Lower leg skin (tissue), 4 donors: Measurements from ENCODE around the gene METAP1D. TPM values are rescaled to one million over a fixed set of nuclear protein-coding genes. Genes with fewer than 3 reads are reported as not detected.

ENCODE experiments used
- DNase-seq, 2 donors: peaks; one replicate each; pipeline ENCODE4 v3.0.0-alpha.2; 2019; ENCODE audit warnings: low spot score in 2 of 2
- H3K4me3 ChIP-seq: fragments of 200-600 bp; sonication (generic); 2 replicates; pipeline ENCODE4 v1.5.1; 2017; ENCODE audit warnings: mild to moderate bottlenecking, low read depth; ENCODE audit not compliant: poor library complexity, severe bottlenecking
- POLR2A ChIP-seq, 2 donors: fragments of 450-650 bp; IDR thresholded peaks; one replicate each; pipeline ENCODE4 v1.6.1; 2016 to 2017; ENCODE audit warnings: antibody characterized with exemption in 2 of 2, mild to moderate bottlenecking in 1 of 2, moderate library complexity in 1 of 2
- WGBS, 2 donors: methylation state at CpG; one replicate each; pipeline ENCODE4 v1.1.5; 2018; 5-methylcytosine and 5-hydroxymethylcytosine counted together
- intact Hi-C: fragments of 100-400 bp; cut with DNase I; formaldehyde crosslinking; loops from one replicate; pipeline ENCODE4 v1.15.0; 2023; ENCODE audit warnings: low total_unique reads
- total RNA-seq, 4 donors: library from RNA; depleted of rRNA; stranded (reverse); fragments of >200 nt; gene quantifications; one replicate each; pipeline ENCODE4 v1.1.0, GENCODE V29; 2016
- TF ChIP-seq, protein P1 (sequence below), 3 donors: fragments of 450-650 bp; IDR thresholded peaks; one replicate each; pipeline ENCODE4 v1.5.1; 2016; ENCODE audit warnings: antibody characterized with exemption in 3 of 3, mild to moderate bottlenecking in 3 of 3, moderate library complexity in 2 of 3

The METAP1D gene
- total RNA-seq, 4 donors from 2014 or later: 3.1 to 5.4 (median 4.5) TPM

- 40 to 45% methylated on average over 13 of the region's 13 CpGs for WGBS, 2 donors
- no peak overlapping the region for H3K4me3 ChIP-seq
- intact Hi-C loops: no loop called here
- TF ChIP-seq, protein P1, sequence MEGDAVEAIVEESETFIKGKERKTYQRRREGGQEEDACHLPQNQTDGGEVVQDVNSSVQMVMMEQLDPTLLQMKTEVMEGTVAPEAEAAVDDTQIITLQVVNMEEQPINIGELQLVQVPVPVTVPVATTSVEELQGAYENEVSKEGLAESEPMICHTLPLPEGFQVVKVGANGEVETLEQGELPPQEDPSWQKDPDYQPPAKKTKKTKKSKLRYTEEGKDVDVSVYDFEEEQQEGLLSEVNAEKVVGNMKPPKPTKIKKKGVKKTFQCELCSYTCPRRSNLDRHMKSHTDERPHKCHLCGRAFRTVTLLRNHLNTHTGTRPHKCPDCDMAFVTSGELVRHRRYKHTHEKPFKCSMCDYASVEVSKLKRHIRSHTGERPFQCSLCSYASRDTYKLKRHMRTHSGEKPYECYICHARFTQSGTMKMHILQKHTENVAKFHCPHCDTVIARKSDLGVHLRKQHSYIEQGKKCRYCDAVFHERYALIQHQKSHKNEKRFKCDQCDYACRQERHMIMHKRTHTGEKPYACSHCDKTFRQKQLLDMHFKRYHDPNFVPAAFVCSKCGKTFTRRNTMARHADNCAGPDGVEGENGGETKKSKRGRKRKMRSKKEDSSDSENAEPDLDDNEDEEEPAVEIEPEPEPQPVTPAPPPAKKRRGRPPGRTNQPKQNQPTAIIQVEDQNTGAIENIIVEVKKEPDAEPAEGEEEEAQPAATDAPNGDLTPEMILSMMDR (IDR thresholded peaks at IDR 0.05): no peak
- no peak for TF ChIP-seq POLR2A (IDR thresholded peaks at IDR 0.05)
- peak; percentile 8 to 45 for DNase-seq
These were observed 91.4 kb downstream of the METAP1D start for GRCh38 chr2:172091000-172091641.

- intact Hi-C loops: no loop called here
- no peak overlapping the region for H3K4me3 ChIP-seq
- peak in 1 of 2 donors; percentile 17 for DNase-seq
- 43 to 54% methylated on average over 11 of the region's 11 CpGs for WGBS, 2 donors
- TF ChIP-seq, protein P1 (IDR thresholded peaks at IDR 0.05): no peak
- no peak for TF ChIP-seq POLR2A (IDR thresholded peaks at IDR 0.05)
These were observed 92.2 kb downstream of the METAP1D start for GRCh38 chr2:172091761-172092566.

DNA sequence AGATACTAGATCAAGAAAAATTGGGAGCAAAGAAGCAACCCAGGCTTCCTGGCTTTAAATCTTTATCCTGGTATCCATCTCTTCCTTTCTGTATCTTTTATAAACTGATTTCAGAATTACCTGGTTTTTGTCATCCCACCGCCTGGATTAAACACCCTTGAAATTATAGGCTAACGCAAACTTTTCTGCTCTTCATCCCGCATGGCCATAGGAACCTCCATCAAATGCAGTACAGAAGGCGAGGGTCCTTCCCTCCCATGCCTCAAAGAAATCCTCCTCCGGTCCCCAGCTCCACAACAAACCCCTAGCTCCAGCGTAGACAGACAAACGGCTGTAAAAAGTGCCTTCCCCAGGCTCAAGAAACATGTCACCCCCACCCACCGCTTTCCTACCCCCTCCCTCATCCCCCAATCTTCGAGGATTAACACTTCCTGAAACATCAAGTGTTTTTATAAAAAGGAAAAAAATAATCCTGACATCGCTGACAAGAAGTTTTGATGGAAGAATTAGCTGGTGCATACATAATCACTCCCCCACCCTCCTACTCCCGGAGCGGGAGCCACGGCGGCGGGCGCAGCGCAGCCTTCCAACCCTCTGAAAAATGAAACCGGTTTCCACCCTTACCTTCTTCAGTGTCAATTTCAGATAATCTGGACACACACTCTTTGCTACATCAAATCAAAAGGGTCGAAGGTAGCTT is 93.1 kb downstream of the METAP1D start:
- WGBS, 2 donors: 22 to 30% methylated on average over 19 of the region's 19 CpGs
- H3K4me3 ChIP-seq: no peak overlapping the region
- peak in 1 of 2 donors; percentile 65 for DNase-seq
- intact Hi-C loops: no loop called here
- no peak for TF ChIP-seq POLR2A (IDR thresholded peaks at IDR 0.05)
- TF ChIP-seq, protein P1 (IDR thresholded peaks at IDR 0.05): no peak

DNA sequence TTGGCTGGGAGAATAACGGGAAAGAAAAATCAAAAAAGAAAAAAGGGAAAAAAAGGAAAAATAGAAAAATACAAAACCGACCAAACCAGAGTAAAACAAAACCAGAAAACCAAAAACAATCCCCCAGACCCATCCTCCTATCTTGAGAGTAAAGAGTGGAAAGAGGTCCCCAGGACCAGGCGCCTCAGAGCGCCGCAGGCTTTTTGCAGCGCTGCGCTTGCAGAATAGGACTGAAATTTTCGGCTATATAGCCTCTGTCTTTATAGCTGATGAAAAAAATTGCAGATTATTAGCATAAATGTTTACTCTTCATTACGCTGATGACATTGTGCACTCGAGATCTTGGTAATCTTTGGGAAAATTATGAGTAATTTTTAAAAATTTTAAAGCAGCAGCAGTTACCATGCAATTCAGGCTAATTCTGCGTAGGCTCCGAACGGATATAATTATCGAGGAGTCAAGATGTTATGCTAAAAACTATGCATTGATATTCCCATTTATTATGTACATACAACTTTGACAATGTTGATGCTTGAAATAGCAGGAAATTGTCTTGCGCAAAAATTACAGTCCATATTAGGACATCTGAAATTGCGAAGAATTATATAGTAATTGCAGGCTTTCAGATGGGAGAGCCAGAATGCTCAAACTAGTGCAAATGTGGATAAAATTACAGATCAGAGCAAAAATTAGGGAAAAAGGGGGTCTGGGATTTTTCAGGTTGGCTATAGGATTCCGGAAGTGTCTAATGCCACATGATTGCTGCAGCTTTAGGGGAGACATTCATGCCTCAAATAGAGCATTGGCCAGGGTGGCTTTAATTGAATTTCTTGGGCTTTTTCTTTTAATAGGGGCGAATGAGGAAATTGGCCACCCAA is 93.9 kb downstream of the METAP1D start:
- H3K4me3 ChIP-seq: no peak overlapping the region
- peak in 1 of 2 donors; percentile 20 for DNase-seq
- intact Hi-C loops: no loop called here
- TF ChIP-seq, protein P1 (IDR thresholded peaks at IDR 0.05): no peak
- TF ChIP-seq POLR2A (IDR thresholded peaks at IDR 0.05): no peak
- WGBS, 2 donors: 23% methylated on average over 18 of the region's 18 CpGs
